ENCODE data around the gene MGRN1.
"Not testable (repeated sequence)": the region's sequence is repeated elsewhere in the genome, so short reads cannot be mapped to it uniquely, and the experiment has no call there.

MGRN1 gene

DNA sequence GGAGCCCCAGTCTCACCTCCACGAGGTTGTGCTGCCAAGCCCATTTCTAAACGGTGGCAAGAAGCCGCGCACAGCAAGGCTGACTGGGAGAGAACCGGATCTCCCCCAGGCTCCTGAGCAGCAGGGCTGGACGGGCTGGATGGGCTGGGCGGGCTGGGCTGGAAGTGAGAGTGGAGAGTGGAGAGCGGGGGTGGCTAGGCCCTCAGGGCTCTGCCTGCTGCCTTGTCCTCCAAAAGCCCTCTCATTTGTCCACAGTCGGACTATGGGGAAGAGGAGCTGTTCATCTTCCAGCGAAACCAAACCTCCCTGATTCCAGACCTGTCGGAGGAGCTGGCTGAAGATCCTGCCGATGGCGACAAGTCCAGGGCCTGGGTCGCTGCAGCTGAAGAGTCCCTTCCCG, 112.9 kb downstream of the MGRN1 start:
- TF ChIP-seq RARB (CRISPR knock-in tag; IDR thresholded peaks at IDR 0.05) (no peak), BACH2 (CRISPR knock-in tag; IDR thresholded peaks at IDR 0.05; ENCODE audit: borderline replicate concordance) (no peak), GLIS3 (CRISPR knock-in tag; IDR thresholded peaks at IDR 0.05) (no peak), TCF4 (CRISPR knock-in tag; IDR thresholded peaks at IDR 0.05; ENCODE audit: borderline replicate concordance) (no peak), ZNF565 (CRISPR knock-in tag; conservative IDR thresholded peaks at IDR 0.05; ENCODE audit: low read depth) (no peak), ISL1 (CRISPR knock-in tag; IDR thresholded peaks at IDR 0.05) (no peak), PPARA (CRISPR knock-in tag; IDR thresholded peaks at IDR 0.05; ENCODE audit: borderline replicate concordance) (no peak), ZNF70 (CRISPR knock-in tag; IDR thresholded peaks at IDR 0.05) (no peak), TOX (CRISPR knock-in tag; IDR thresholded peaks at IDR 0.05; ENCODE audit: borderline replicate concordance) (no peak), ZC3H10 (CRISPR knock-in tag; IDR thresholded peaks at IDR 0.05) (no peak), ZNF8 (CRISPR knock-in tag; IDR thresholded peaks at IDR 0.05) (no peak), SNAI2 (CRISPR knock-in tag; IDR thresholded peaks at IDR 0.05) (no peak)
- TF ChIP-seq, protein P1, sequence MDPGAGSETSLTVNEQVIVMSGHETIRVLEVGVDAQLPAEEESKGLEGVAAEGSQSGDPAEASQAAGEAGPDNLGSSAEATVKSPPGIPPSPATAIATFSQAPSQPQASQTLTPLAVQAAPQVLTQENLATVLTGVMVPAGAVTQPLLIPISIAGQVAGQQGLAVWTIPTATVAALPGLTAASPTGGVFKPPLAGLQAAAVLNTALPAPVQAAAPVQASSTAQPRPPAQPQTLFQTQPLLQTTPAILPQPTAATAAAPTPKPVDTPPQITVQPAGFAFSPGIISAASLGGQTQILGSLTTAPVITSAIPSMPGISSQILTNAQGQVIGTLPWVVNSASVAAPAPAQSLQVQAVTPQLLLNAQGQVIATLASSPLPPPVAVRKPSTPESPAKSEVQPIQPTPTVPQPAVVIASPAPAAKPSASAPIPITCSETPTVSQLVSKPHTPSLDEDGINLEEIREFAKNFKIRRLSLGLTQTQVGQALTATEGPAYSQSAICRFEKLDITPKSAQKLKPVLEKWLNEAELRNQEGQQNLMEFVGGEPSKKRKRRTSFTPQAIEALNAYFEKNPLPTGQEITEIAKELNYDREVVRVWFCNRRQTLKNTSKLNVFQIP (CRISPR knock-in tag; IDR thresholded peaks at IDR 0.05; ENCODE audit: borderline replicate concordance, low read depth): no peak
- TF ChIP-seq, protein P2, sequence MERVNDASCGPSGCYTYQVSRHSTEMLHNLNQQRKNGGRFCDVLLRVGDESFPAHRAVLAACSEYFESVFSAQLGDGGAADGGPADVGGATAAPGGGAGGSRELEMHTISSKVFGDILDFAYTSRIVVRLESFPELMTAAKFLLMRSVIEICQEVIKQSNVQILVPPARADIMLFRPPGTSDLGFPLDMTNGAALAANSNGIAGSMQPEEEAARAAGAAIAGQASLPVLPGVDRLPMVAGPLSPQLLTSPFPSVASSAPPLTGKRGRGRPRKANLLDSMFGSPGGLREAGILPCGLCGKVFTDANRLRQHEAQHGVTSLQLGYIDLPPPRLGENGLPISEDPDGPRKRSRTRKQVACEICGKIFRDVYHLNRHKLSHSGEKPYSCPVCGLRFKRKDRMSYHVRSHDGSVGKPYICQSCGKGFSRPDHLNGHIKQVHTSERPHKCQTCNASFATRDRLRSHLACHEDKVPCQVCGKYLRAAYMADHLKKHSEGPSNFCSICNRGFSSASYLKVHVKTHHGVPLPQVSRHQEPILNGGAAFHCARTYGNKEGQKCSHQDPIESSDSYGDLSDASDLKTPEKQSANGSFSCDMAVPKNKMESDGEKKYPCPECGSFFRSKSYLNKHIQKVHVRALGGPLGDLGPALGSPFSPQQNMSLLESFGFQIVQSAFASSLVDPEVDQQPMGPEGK (CRISPR knock-in tag; IDR thresholded peaks at IDR 0.05; ENCODE audit: borderline replicate concordance): no peak

GRCh38 chr16:4738370-4738769, 113.7 kb downstream of the MGRN1 start:
- ATAC-seq: not testable (repeated sequence)

More for the DNA sequence above, 112.9 kb downstream of the MGRN1 start:
- ATAC-seq: no peak

Measured in SK-N-SH treated with all-trans-retinoic acid at 6 μM for 48 hours (cell line).